HG03103 (cell line): ENCODE results near the gene ATP6V1G3.
"Not testable (repeated sequence)": the region's sequence is repeated elsewhere in the genome, so short reads cannot be mapped to it uniquely, and the experiment has no call there.

Source experiments
- ATAC-seq: cut with Tn5 transposase; IDR thresholded peaks from one replicate; pipeline ENCODE4 v1.9.1; 2021; ENCODE audit warnings: low read depth; ENCODE audit not compliant: unreplicated experiment

Gene ATP6V1G3

DNA sequence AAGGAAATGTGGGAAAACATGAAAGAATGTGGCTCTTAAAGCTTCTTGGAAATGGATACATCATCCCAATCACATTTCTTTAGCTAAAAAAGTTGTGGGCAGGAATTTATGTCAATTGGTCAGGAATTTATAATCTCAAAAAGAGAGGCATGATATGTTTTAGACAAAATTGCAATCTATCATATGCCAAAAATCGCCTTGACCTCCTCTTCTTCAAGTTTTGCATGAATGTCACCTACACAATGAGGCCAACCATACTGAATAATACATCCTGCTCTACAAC is 42.4 kb downstream of the ATP6V1G3 start:
- no peak for ATAC-seq

DNA sequence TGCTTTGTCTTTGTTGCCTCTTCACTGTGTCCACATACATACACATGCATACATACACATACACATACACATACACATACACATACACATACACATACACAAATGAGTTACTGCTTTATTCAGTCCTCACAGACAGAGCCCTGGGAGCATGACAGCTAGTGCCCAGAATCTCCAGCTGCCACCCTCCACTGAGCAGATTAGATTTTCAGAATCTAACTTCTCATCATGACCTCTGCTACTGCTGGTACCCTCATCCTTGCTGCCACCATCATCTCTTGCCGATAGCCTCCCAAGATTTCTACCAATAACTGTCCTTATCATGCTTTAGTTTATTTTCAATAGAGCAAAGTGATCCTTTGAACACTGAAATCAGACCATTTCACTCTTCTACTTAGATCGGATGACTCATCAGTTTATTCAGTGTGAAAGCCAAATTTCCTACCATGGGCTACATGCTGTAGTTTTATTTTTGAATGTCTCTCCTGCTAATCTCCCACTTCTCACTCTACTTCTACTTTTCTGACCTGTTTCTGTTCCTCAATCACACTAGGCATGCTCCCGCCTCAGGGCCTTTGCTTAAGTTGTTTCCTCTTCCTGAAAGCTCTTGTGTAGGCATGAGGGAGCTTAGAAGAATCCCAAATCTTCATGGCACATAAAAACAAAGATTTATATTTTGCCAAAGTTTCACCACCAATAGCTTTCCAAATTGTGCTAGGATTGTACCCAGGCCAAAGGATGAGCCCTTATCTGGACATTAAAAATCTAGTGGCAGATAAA is 43.0 kb downstream of the ATP6V1G3 start:
- ATAC-seq = no peak

DNA sequence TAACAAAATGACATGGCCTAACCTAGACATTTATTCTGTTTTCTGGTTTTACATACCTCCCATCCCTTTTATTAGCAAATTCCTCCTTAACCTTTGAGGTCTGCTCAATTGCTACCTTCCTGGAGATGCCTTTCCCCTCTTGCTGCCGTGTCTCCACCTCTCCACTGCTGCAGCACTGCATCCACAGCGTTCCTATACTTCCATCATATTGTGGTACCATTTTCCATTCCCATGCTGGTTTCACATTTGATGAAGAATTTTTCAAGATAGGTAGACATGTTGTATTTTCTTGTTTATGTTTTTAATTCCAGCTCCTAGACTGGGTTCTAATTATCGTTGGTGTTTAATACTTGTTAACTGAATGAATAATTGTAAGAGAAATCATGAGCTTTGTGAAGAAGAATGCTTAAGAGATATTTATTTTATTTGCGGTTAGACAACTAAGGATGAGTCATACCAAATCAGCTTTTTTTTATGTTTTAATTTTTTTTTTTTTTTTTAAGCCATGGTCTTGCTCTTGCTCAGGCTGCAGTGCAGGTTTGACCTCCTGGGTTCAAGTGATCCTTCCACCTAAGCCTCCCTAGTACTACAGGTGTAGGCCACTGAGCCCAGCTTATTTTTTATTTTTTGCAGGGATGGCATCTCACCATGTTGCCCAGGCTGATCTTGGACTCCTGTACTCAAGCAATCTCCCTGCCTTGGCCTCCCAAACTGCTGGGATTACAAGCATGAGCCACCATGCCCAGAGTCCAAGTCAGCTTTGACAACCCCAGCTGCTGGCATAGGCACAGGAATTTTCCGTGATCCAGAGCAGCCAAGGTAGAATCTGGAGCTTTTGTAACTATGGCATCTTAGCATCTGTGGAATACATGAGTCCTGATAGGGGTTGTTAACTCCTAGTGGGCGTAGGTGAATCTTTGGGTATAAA is 44.0 kb downstream of the ATP6V1G3 start:
- ATAC-seq = no peak

DNA sequence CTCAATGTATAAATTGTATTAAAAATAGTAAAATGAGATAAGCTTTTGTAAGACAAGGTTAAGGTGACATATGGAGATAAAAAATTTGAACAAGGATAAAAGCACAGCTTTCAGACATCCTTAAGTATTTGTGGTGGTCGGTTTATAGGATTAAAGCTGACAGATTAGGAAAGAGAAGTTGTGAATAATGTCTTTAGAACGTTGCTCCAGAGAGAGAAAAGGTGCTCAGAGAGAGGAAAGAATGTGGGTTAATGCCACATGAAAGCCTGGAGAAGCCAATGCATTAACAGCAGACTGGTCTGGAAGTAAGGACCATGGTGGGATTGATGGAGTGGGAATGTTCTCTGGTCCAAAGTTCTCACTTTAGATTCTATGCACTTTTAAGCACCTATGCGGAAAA is 44.8 kb downstream of the ATP6V1G3 start:
- no peak for ATAC-seq

DNA sequence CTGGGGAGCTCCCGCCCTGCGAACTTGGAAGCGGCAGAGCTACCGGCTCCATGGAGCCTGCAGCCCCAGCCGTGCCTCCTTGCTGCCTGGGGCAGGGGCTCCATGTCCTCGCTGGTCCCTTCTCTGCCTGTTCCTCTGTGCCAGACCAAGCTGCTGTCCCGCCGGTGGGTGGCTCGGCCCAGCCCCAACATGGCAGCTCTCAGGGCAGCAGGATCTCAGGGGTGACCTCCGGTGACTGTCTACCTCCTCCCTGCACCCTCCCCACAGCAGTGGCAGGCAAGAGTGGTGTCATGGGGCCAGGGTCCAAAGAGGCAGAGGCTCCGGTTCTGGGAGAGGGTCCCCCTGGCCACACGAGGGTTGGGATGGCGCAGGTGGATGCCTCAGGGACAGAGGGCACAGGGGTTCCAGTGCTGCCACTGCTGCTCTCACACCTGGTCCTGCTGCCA is 45.8 kb downstream of the ATP6V1G3 start:
- ATAC-seq = no peak

DNA sequence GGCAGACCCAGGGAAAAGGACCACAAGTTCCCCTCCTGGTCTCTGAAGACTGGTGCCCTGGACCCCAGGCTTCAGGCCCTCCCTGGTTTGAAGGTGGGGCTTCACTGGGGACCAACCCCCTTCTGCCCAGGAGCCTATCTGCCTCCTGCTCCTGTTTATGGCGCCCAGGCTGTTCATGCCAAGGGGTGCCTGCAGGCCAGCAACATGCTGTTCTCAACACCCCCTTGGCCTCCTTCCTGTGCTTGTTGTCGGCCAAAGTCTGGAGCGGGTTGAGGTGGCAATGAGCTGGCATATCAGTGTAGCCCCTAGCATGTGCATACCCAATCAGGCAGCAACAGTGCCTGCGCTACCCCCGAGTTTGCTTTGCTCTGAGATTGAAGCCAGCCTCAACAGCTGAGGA is 46.3 kb downstream of the ATP6V1G3 start:
- no peak for ATAC-seq

DNA sequence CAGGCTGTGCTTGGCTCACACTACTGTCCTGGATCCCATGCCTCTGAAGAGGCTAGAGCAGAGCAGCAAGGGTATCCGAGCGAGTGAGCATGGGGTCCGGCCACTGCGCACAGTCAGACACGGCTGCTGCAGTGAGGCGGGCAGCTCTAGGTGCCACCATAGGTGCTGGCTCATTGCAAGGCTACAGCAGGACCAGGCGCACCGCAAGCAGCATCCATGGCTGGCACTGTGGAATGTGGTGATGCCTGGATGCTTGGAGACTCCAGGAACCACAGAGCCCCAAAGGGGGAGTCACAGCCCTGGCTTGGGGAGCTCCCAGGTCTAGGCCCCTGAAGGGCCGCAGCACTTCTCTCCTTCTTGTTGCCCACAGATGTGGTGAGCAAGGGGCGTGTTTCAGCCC is 47.2 kb downstream of the ATP6V1G3 start:
- no peak for ATAC-seq

DNA sequence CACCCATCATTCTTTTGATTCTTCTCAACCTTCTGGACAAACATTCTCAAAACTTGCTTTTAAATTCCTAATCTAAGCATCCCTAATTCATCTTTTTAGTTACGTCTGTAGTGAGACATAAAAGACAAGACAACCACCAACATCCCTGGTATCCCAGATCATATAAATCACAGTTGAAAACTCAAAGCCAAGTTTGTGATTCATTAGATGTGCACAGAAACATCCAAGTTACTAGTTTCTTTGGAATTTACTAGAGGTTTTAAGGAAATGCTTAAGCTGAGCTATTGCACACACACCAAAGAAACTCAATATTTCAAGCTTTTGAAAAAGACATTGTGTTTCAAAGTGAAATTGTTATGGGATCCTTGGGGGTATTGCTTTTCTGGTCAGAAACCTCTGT is 47.6 kb downstream of the ATP6V1G3 start:
- ATAC-seq = no peak

DNA sequence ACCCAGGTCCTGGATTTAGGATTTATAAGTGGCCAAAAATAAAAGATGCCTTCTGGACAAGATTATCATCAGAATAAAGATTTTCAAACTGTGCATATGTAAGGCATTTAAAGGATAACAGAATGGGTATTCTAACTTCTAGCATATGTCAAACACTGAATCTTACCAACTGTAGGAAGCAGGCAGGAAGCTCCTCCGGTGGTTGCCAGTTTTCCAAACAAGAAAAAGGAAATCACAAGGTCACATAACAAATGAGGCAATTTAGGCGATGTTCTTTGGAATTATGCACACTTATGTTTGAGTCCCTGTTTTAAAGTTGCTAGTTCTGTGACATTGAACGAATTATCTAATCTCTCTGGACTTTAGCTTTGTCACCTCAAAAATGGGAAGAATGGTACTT is 48.9 kb downstream of the ATP6V1G3 start:
- no peak for ATAC-seq

DNA sequence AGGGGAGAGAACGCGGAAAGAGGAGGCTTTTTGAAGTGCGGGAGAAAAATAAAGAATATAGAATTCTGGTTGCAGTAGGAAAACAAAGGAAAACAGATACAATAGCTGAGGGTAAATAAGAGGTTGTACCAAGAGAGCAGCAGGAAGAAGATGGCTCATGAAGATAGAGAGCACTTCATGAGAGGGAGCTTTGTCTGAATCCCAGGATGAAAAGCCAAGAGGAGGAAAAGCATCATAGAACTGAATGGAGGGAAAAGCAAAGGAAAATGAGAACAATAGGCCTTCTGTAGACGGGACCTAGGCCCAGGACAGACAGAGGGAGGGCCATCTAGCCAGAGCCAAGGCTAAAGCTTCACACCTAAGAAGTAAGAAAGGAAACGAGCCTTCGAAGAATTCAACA is 49.5 kb downstream of the ATP6V1G3 start:
- no peak for ATAC-seq

DNA sequence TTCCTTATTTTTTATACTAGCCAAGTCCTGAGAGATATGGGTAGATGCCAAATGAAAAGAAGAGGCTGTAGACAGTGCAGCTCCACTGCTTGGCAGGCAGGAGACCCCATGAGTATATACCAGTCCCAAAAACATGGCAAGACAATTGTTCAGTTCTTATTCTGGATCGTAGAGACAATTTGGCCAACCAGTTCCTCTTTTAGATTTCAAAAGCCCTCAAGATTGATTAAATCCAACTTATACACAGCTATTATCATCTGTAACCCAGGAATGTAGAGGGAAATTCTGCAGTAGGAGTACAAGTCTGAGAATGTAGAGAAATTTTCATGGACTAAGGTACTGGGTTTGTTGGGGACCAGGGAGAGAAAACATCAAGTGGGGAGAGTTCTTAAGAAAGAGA is 50.3 kb downstream of the ATP6V1G3 start:
- no peak for ATAC-seq

DNA sequence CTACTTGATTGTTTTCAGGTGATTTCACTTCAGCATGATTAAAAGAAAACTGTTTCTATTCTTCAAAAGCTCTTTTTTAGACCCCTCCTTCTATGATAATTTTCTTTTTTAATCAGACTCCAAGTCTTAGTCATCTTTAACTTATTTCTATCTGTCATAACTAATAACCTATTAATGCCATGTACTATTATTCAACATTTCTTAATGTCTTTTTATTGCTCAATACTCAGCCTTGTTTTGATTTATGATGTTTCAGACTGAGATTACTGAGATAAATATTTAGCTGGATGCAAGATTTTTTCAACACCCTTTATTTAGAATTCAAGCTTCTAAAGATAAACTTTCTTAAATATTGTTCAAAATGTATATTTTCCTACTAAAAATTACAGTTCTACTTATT is 53.6 kb downstream of the ATP6V1G3 start:
- no peak for ATAC-seq

DNA sequence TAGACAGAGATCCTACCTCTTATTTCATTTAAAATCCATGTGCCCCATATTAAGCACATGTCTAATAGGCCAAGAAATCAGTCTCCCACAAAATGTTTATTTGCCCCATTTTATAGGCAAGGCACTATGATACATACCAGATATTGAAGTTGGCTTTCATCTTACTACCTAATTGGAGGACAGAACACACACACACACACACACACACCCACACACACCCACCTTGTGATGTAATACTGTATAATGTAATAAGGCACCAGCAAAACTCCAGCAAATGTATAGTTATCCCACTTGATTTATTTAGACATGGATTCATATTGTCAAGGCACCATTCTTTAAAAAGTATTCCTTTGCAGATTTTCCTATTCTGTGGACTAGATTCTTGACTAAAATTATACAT is 56.8 kb downstream of the ATP6V1G3 start:
- ATAC-seq = no peak

DNA sequence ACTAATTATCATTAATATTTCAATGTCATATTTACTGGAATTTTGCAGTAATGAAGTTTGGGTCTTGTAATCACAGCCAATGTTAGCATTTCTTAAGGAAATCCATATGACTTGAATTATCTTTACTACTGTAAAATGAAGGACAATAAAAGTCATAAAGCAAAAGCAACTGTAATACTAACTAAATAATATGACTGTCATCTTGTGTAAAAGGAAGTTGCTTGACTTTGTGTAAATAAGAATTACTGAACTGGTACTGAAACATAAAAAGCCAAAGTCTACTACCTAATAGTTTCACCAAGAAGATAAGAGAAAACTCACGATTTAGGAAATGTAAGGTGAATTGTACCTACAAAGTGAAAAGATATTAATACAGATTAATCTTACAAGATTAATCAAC is 57.5 kb downstream of the ATP6V1G3 start:
- no peak for ATAC-seq

DNA sequence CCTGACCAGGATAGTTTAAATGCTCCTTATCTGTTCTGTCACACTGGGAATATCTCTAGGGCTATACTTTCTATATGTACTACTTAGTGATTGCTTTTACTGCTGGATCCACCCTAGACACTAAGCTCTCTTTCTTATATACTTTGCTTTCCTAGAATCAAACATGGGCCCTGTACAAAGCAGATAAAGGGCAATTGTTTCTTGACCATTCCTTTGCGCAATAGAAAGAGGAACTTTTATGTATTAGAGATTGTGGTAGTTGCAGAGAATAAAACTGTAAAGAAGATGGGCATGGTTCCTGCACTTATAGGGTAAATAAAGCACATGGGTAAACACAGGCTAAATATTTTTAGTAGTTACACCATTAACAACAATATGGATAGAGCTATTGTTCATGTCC is 58.8 kb downstream of the ATP6V1G3 start:
- ATAC-seq = no peak

DNA sequence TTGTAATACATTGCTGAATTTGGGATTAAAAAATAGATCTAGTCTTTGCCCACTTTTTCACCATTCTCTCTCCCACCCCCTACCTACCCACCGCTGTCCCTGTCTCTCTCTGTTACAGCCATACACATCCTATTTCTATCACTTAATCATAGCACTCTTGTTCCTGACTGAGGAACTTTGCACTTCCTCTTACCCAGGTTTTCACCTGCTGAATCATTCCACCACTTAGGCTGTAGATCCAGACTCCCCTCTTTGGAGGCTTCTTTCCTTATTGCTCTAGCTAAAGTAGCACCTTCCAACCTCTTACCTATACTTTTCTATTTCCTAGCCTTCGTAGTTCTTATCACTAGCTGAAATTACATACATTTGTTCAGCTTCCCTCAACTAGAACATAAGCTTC is 59.6 kb downstream of the ATP6V1G3 start:
- no peak for ATAC-seq

DNA sequence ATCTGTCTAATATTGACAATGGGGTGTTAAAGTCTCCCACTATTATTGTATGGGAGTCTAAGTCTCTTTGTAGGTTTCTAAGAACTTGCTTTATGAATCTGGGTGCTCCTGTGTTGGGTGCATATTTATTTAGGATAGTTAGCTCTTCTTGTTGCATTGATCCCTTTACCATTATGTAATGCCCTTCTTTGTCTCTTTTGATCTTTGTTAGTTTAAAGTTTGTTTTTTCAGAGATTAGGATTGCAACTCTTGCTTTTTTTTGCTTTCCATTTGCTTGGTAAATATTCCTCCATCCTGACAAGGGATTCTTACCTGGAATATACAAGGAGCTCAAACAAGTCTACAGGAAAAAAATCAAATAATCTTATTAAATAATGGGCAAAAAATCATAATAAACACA is 63.1 kb downstream of the ATP6V1G3 start:
- ATAC-seq = not testable (repeated sequence)
